ENCODE results near the gene SEPHS2. TPM values are rescaled to one million over a fixed set of nuclear protein-coding genes. Genes with fewer than 3 reads are reported as not detected.
A peak's percentile ranks its signal among the peaks of the same experiment; 100 is the strongest.

SEPHS2 gene
- total RNA-seq, 2 experiments from 2014 or later = 51.8 to 54.0 TPM

DNA sequence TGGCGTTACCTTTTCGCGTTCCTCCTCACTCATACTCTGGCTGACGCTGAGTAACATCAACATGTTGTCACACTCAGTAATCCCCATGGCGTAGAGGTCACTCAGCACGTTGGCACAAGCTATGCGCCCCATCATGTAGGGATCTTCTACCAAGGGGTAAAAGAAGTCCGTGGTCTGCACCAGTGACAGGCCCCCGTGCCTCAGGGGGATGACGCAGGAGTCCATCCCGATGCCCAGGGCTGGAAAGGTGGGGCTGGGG, 596 bp downstream of the SEPHS2 start:
- Mint-ChIP-seq H3K4me3 (peak overlapping the region; percentile 93), H3K27ac (peak overlapping the region; percentile 86), H3K4me1 (ENCODE audit: low read depth) (peaks cover 35% of the 10 kb centered on the region), H3K27me3 (no peaks in the 10 kb centered on the region), H3K36me3 (ENCODE audit: low read depth) (peaks cover 22% of the 10 kb centered on the region), H3K9me3 (no peaks in the 10 kb centered on the region)
- ChIA-PET CTCF (interaction anchor here (0.8 to 6.4 kb wide), 8 partner anchors 9 to 159 kb away, joined by 3 to 49 read pairs (median 3); partner anchors contain the start of genes DCTPP1 and ITGAL), POLR2A (interaction anchor here (1.2 to 5.1 kb wide), 10 partner anchors 9 to 51 kb away, joined by 3 to 44 read pairs (median 6); partner anchors contain the start of genes DCTPP1 and ITGAL)
- DNase-seq = no peak
- intact Hi-C loops (cut with micrococcal nuclease) = loop anchor here (5.0 kb wide), 1 partner anchor 42 kb away; no protein-coding TSS in a partner anchor
- no peak for TF ChIP-seq CTCF (IDR thresholded peaks at IDR 0.05)
- ATAC-seq = peak; percentile 23

DNA sequence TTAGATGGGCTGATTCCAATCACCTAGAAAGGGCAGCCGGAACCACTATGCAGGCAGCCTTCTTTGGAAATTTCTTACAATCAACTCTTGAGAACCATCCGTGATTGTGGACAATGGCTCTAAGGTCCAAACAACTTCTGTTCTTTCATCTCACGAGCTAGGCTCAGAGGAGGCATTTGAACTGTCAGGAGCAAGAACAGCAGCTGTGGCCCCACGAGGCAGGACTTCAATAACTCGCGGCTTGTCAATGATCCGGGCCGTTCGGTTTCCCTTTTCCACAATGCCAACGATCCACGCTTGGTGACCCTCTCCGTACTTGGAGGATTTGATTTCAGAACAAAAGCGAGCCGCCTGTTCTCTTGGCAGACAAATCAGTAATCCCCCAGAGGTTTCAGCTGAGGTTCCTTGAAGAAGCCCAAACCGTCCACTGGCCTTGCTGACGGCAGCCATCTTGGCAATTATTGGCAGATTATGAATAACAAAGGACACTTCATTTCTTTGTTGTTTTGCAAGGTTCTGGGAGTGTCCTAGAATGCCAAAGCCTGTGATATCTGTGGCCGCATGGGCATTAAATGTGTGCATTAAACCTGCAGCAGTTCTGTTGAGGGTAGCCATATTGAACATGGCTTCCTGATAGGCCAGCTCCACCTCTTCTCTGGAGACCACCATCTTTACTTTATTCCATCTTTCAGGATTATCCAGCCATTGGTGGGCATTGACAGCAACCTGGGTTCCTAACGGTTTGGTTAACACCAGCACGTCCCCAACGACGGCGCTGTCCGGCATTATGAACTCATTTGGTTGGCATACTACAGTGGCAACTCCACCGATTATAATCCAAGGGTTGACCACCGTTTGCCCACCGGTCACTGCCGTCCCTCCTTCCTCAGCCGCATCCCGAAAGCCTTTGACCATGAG, 1.2 kb downstream of the SEPHS2 start:
- Mint-ChIP-seq H3K4me1 (ENCODE audit: low read depth) (peaks cover 32% of the 10 kb centered on the region), H3K27me3 (no peaks in the 10 kb centered on the region), H3K27ac (peak overlapping the region; percentile 86), H3K9me3 (no peaks in the 10 kb centered on the region), H3K36me3 (ENCODE audit: low read depth) (peaks cover 22% of the 10 kb centered on the region), H3K4me3 (peak overlapping the region; percentile 93)
- ChIA-PET POLR2A (interaction anchor here (0.6 to 5.1 kb wide), 13 partner anchors 8 to 95 kb away, joined by 3 to 44 read pairs (median 5); partner anchors contain the start of genes DCTPP1 and ITGAL), CTCF (interaction anchor here (1.1 to 6.4 kb wide), 7 partner anchors 8 to 159 kb away, joined by 3 to 49 read pairs (median 4); partner anchors contain the start of genes DCTPP1 and ITGAL)
- intact Hi-C loops (cut with micrococcal nuclease) = loop anchor here (5.0 kb wide), 1 partner anchor 43 kb away; no protein-coding TSS in a partner anchor
- no peak for TF ChIP-seq CTCF (IDR thresholded peaks at IDR 0.05)
- DNase-seq (no peak), ATAC-seq (no peak)

GRCh38 chr16:30443631-30444030, 2.0 kb downstream of the SEPHS2 start:
- POLR2A ChIA-PET = interaction anchor here (1.1 to 5.1 kb wide), 5 partner anchors 9 to 28 kb away, joined by 5 to 44 read pairs (median 10); partner anchors contain the start of genes DCTPP1 and ITGAL
- intact Hi-C loops (cut with micrococcal nuclease) = no loop called here
- peak overlapping the region; percentile 43 for H3K27ac Mint-ChIP-seq
- H3K36me3 Mint-ChIP-seq (ENCODE audit: low read depth) = peaks cover 22% of the 10 kb centered on the region
- H3K4me1 Mint-ChIP-seq (ENCODE audit: low read depth) = peaks cover 31% of the 10 kb centered on the region
- no peaks in the 10 kb centered on the region for H3K9me3 Mint-ChIP-seq
- peak overlapping the region; percentile 93 for H3K4me3 Mint-ChIP-seq
- no peak for ATAC-seq
- no peak for TF ChIP-seq CTCF (IDR thresholded peaks at IDR 0.05)
- CTCF ChIA-PET = interaction anchor here (1.1 to 6.4 kb wide), 2 partner anchors 14 to 155 kb away, joined by 4 to 49 read pairs; no protein-coding TSS in a partner anchor
- H3K27me3 Mint-ChIP-seq = no peaks in the 10 kb centered on the region
- no peak for DNase-seq

DNA sequence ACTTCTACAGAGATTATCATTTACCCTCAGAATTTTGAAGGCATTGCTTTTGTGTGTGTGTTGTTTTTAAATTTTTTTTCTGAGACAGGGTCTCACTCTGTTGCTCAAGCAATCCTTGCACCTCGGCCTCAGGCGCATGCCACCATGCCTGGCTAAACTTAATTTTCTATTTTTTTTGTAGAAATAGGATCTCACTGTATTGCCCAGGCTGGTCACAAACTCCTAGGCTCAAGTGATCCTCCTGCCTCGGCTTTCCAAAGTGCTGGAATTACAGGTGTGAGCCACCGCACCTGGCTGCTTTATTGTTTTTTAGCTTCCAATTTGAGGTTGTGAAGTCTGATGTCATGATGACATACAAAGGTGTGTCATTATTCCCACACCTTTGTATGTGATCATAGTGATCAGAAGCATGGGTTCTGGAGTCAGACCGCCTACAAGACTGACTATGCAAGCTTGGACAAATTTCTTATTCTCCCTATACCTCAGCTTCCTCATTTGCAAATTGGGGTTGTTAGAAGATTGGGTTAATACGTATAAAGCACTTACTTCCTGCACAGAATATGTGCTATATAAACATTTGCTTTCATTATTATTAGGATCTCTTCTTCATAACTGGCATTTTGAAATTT, 5.8 kb downstream of the SEPHS2 start:
- intact Hi-C loops (cut with micrococcal nuclease) = loop anchor here (5.0 kb wide), 1 partner anchor 32 kb away; the partner anchor contains the start of gene ITGAL

More for the DNA sequence above, 5.8 kb downstream of the SEPHS2 start:
- H3K4me1 Mint-ChIP-seq (ENCODE audit: low read depth) = peaks cover 30% of the 10 kb centered on the region
- no peak overlapping the region for H3K4me3 Mint-ChIP-seq
- TF ChIP-seq CTCF (IDR thresholded peaks at IDR 0.05) = no peak
- ChIA-PET CTCF (interaction anchor here (0.7 to 1.2 kb wide), 2 partner anchors 9 to 10 kb away, joined by 3 to 4 read pairs; partner anchors contain the start of gene DCTPP1), POLR2A (interaction anchor here (0.8 to 1.6 kb wide), 3 partner anchors 10 to 95 kb away, joined by 3 read pairs; partner anchors contain the start of genes DCTPP1 and ZNF747)
- H3K27me3 Mint-ChIP-seq = no peaks in the 10 kb centered on the region
- no peaks in the 10 kb centered on the region for H3K9me3 Mint-ChIP-seq
- ATAC-seq (no peak), DNase-seq (no peak)
- H3K36me3 Mint-ChIP-seq (ENCODE audit: low read depth) = peaks cover 19% of the 10 kb centered on the region
- H3K27ac Mint-ChIP-seq = no peak overlapping the region

Measured in activated CD8-positive, alpha-beta T cell treated with anti-CD3 and anti-CD28 coated beads for 36 hours (primary cell).